Ectodermal cell (in vitro differentiated cells): ENCODE data around the gene MAML1.

ENCODE experiments used
- H3K27ac ChIP-seq: 2 replicates; pipeline ENCODE4 v1.7.0; 2013; ENCODE audit warnings: mild to moderate bottlenecking, low read depth, low read length; ENCODE audit not compliant: insufficient read depth, poor library complexity, severe bottlenecking
- H3K27me3 ChIP-seq: 2 replicates; pipeline ENCODE4 v1.7.0; 2013; ENCODE audit warnings: mild to moderate bottlenecking, low read length; ENCODE audit not compliant: insufficient read depth, control insufficient read depth, poor library complexity, severe bottlenecking
- H3K36me3 ChIP-seq: one replicate; pipeline ENCODE4 v1.7.0; 2013; ENCODE audit warnings: low read length; ENCODE audit not compliant: control insufficient read depth, insufficient read depth
- H3K4me1 ChIP-seq: one replicate; pipeline ENCODE4 v1.7.0; 2013; ENCODE audit warnings: low read length; ENCODE audit not compliant: control insufficient read depth, insufficient read depth
- H3K4me3 ChIP-seq: 2 replicates; pipeline ENCODE4 v1.7.0; 2013; ENCODE audit warnings: low read depth, low read length, control low read depth; ENCODE audit not compliant: insufficient read depth
- H3K9me3 ChIP-seq: 2 replicates; pipeline ENCODE4 v1.7.0; 2013; ENCODE audit warnings: mild to moderate bottlenecking, low read length, moderate library complexity; ENCODE audit not compliant: control insufficient read depth
- WGBS, 2 experiments: methylation state at CpG; one replicate each; pipeline ENCODE4 v1.1.7; 2013; ENCODE audit warnings: missing lambda C conversion rate in 2 of 2; 5-methylcytosine and 5-hydroxymethylcytosine counted together

MAML1 gene

GRCh38 chr5:179792612-179793467 lies 60.2 kb downstream of the MAML1 start:
- 91 to 92% methylated on average over 24 of the region's 24 CpGs for WGBS, 2 experiments
- Histone ChIP-seq H3K36me3 (peaks cover 6% of the 10 kb centered on the region), H3K4me3 (no peak overlapping the region)

GRCh38 chr5:179793468-179794139 lies 61.0 kb downstream of the MAML1 start, which contains the start of gene LTC4S:
Gene LTC4S, plus strand, starts transcription at chr5:179793986. Its CDS starts 95 bp downstream, at chr5:179794081.
- WGBS, 2 experiments, result 86 to 89% methylated on average over 19 of the region's 19 CpGs
- Histone ChIP-seq H3K27me3 (peaks cover 25% of the 10 kb centered on the region), H3K36me3 (peaks cover 14% of the 10 kb centered on the region), H3K9me3 (no peaks in the 10 kb centered on the region), H3K4me3 (no peak within 1 kb of the TSS), H3K27ac (no peak within 1 kb of the TSS), H3K4me1 (peaks cover 11% of the 10 kb centered on the region)

More at GRCh38 chr5:179792612-179793467, 60.2 kb downstream of the MAML1 start:
- H3K27ac ChIP-seq, result no peak overlapping the region
- H3K9me3 ChIP-seq, result no peaks in the 10 kb centered on the region
- peaks cover 11% of the 10 kb centered on the region for H3K4me1 ChIP-seq
- peaks cover 25% of the 10 kb centered on the region for H3K27me3 ChIP-seq

- Histone ChIP-seq H3K4me1 (peaks cover 11% of the 10 kb centered on the region), H3K27ac (no peak overlapping the region), H3K9me3 (no peaks in the 10 kb centered on the region), H3K4me3 (no peak overlapping the region), H3K36me3 (peaks cover 19% of the 10 kb centered on the region), H3K27me3 (peaks cover 25% of the 10 kb centered on the region)
- 87 to 90% methylated on average over 3 of the region's 3 CpGs for WGBS, 2 experiments
These were observed 61.5 kb downstream of the MAML1 start for GRCh38 chr5:179794171-179794570.

GRCh38 chr5:179794575-179794974 lies 62.0 kb downstream of the MAML1 start:
- Histone ChIP-seq H3K4me1 (peaks cover 11% of the 10 kb centered on the region), H3K27ac (no peak overlapping the region), H3K27me3 (peaks cover 25% of the 10 kb centered on the region), H3K4me3 (no peak overlapping the region), H3K9me3 (no peaks in the 10 kb centered on the region), H3K36me3 (peaks cover 23% of the 10 kb centered on the region)
- 87 to 92% methylated on average over 3 of the region's 3 CpGs for WGBS, 2 experiments

- 6% methylated on average over 53 of the region's 53 CpGs for WGBS, 2 experiments
- Histone ChIP-seq H3K27me3 (peaks cover 25% of the 10 kb centered on the region), H3K9me3 (no peaks in the 10 kb centered on the region), H3K36me3 (peaks cover 28% of the 10 kb centered on the region), H3K4me3 (peak overlapping the region; percentile 48), H3K27ac (no peak overlapping the region), H3K4me1 (peaks cover 11% of the 10 kb centered on the region)
These were observed 62.6 kb downstream of the MAML1 start for GRCh38 chr5:179795049-179795862.

GRCh38 chr5:179795863-179796833 lies 63.5 kb downstream of the MAML1 start:
- 2 to 3% methylated on average over 113 of the region's 113 CpGs for WGBS, 2 experiments
- Histone ChIP-seq H3K9me3 (no peaks in the 10 kb centered on the region), H3K27me3 (peaks cover 25% of the 10 kb centered on the region), H3K4me1 (peaks cover 11% of the 10 kb centered on the region), H3K4me3 (peak overlapping the region; percentile 48), H3K36me3 (peaks cover 28% of the 10 kb centered on the region), H3K27ac (no peak overlapping the region)

- Histone ChIP-seq H3K27ac (no peak overlapping the region), H3K36me3 (peaks cover 28% of the 10 kb centered on the region), H3K27me3 (peaks cover 25% of the 10 kb centered on the region), H3K4me3 (peak overlapping the region; percentile 48), H3K4me1 (peaks cover 12% of the 10 kb centered on the region), H3K9me3 (no peaks in the 10 kb centered on the region)
- WGBS, 2 experiments, result 88 to 89% methylated on average over 21 of the region's 21 CpGs
These were observed 64.4 kb downstream of the MAML1 start for GRCh38 chr5:179796877-179797608.

GRCh38 chr5:179797741-179798140 lies 65.1 kb downstream of the MAML1 start:
- 97% methylated on average over 30 of the region's 30 CpGs for whole genome bisulfite sequencing, 2 experiments
- H3K4me1 ChIP-seq, result peaks cover 19% of the 10 kb centered on the region
- peaks cover 25% of the 10 kb centered on the region for H3K27me3 ChIP-seq
- H3K9me3 ChIP-seq, result no peaks in the 10 kb centered on the region
- no peak overlapping the region for H3K27ac ChIP-seq
- H3K36me3 ChIP-seq, result peaks cover 28% of the 10 kb centered on the region
- no peak overlapping the region for H3K4me3 ChIP-seq
